OCI-LY1 (cell line): ENCODE data around the gene TMCC2.

ENCODE experiments used
- H2AFZ ChIP-seq: fragments of 200-600 bp; sonication (generic), shearing (Covaris generic); 2 replicates; pipeline ENCODE4 v1.6.0; 2014; ENCODE audit warnings: antibody characterized with exemption, mild to moderate bottlenecking, low read length
- H3F3A ChIP-seq: fragments of 200-600 bp; sonication (generic), shearing (Covaris generic); 2 replicates; pipeline ENCODE4 v1.6.0; 2014; ENCODE audit warnings: mild to moderate bottlenecking, antibody characterized with exemption, low read length, moderate library complexity; ENCODE audit not compliant: insufficient read depth
- H3K27ac ChIP-seq: fragments of 200-600 bp; sonication (generic); 2 replicates; pipeline ENCODE4 v1.5.1; 2014; ENCODE audit warnings: low read length, mixed run types, mild to moderate bottlenecking, low read depth; ENCODE audit not compliant: poor library complexity, severe bottlenecking
- H3K27me3 ChIP-seq: fragments of 200-600 bp; sonication (generic); 2 replicates; pipeline ENCODE4 v1.6.0; 2014; ENCODE audit warnings: antibody characterized with exemption, mild to moderate bottlenecking, low read length, moderate library complexity; ENCODE audit not compliant: insufficient read depth
- H3K36me3 ChIP-seq: fragments of 200-600 bp; sonication (generic); 2 replicates; pipeline ENCODE4 v1.6.1; 2014; ENCODE audit warnings: mild to moderate bottlenecking, antibody characterized with exemption, low read length, moderate library complexity, mixed read lengths; ENCODE audit not compliant: insufficient read depth
- H3K4me1 ChIP-seq: fragments of 200-600 bp; sonication (generic); 2 replicates; pipeline ENCODE4 v1.5.1; 2014; ENCODE audit warnings: mild to moderate bottlenecking, low read length, moderate library complexity; ENCODE audit not compliant: insufficient read depth, severe bottlenecking
- H3K4me2 ChIP-seq: fragments of 200-600 bp; sonication (generic), shearing (Covaris generic); 2 replicates; pipeline ENCODE4 v1.6.1; 2014; ENCODE audit warnings: low read length
- H3K4me3 ChIP-seq: fragments of 200-600 bp; sonication (generic); 2 replicates; pipeline ENCODE4 v1.5.1; 2014; ENCODE audit warnings: low read length, low read depth, mild to moderate bottlenecking, mixed read lengths; ENCODE audit not compliant: poor library complexity, severe bottlenecking
- H3K79me2 ChIP-seq: fragments of 200-600 bp; shearing (Covaris generic); 2 replicates; pipeline ENCODE4 v1.6.1; 2016; ENCODE audit warnings: mixed run types, low read length, mixed read lengths; ENCODE audit not compliant: insufficient read depth
- H3K9ac ChIP-seq: fragments of 200-600 bp; sonication (generic), shearing (Covaris generic); 2 replicates; pipeline ENCODE4 v1.6.1; 2014; ENCODE audit warnings: mild to moderate bottlenecking, low read length, mixed read lengths
- H3K9me2 ChIP-seq: fragments of 200-600 bp; sonication (generic), shearing (Covaris generic); 2 replicates; pipeline ENCODE4 v1.6.1; 2014; ENCODE audit warnings: low read depth, mild to moderate bottlenecking, low read length, mixed read lengths
- H3K9me3 ChIP-seq: fragments of 200-600 bp; shearing (Covaris generic); 2 replicates; pipeline ENCODE4 v1.6.1; 2014; ENCODE audit warnings: low read length, mixed read lengths
- H4K20me1 ChIP-seq: fragments of 200-600 bp; sonication (generic), shearing (Covaris generic); 2 replicates; pipeline ENCODE4 v1.6.0; 2016; ENCODE audit warnings: mild to moderate bottlenecking, low read length; ENCODE audit not compliant: insufficient read depth
- EZH2 ChIP-seq: fragments of 200-600 bp; sonication (generic), shearing (Covaris generic); IDR thresholded peaks from 2 replicates; pipeline ENCODE4 v1.8.0; 2017; ENCODE audit warnings: borderline replicate concordance, mixed run types, mild to moderate bottlenecking, antibody characterized with exemption, low read length, moderate library complexity, mixed read lengths
- TF ChIP-seq, protein P1 (sequence below): fragments of 200-600 bp; sonication (generic), shearing (Covaris generic); IDR thresholded peaks from 2 replicates; pipeline ENCODE4 v1.5.1; 2017; ENCODE audit warnings: mild to moderate bottlenecking, antibody characterized with exemption, low read length, moderate library complexity, mixed read lengths

TMCC2 gene

GRCh38 chr1:205300149-205300548 lies 72.4 kb downstream of the TMCC2 start:
- H3K9ac ChIP-seq: peak overlapping the region; percentile 61; the same call in 1 of the 2 replicates
- TF ChIP-seq EZH2: no peak
- TF ChIP-seq, protein P1, sequence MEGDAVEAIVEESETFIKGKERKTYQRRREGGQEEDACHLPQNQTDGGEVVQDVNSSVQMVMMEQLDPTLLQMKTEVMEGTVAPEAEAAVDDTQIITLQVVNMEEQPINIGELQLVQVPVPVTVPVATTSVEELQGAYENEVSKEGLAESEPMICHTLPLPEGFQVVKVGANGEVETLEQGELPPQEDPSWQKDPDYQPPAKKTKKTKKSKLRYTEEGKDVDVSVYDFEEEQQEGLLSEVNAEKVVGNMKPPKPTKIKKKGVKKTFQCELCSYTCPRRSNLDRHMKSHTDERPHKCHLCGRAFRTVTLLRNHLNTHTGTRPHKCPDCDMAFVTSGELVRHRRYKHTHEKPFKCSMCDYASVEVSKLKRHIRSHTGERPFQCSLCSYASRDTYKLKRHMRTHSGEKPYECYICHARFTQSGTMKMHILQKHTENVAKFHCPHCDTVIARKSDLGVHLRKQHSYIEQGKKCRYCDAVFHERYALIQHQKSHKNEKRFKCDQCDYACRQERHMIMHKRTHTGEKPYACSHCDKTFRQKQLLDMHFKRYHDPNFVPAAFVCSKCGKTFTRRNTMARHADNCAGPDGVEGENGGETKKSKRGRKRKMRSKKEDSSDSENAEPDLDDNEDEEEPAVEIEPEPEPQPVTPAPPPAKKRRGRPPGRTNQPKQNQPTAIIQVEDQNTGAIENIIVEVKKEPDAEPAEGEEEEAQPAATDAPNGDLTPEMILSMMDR: no peak

DNA sequence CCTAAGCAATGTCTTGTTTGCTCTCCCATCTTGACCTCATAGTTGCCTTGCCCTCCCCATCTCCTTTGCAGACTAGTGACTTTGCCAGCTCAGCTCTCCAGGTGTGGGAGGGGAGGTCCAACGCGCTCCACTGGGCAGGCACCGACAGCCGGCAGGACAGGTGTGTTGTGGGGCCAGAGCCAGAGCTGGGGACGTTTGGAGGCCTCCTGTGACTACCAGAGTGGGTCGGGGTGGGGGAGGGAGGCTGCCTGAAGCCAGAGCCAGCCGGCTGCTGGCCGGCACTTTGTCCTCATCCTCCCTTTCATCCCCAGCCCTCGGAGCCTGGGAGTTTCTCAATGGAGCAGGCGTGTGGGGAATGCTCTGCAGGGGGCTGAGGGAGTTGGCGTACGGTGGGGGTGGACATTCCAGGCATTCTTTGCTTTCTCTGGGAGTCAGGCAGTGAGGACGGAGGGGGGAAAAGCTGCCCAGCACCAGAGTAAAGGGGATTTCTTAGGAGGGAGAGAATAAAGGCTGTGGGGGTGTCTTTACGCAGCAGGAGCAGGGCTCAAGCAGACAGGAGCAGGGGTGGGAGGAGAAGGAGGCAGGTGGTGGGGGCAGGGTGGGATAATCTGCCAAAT lies 73.6 kb downstream of the TMCC2 start:
- Histone ChIP-seq H3K4me3 (peak overlapping the region; percentile 25), H3K36me3 (peaks cover 41% of the 10 kb centered on the region), H3K27me3 (no peaks in the 10 kb centered on the region), H3K9me2 (no peaks in the 10 kb centered on the region), H3K27ac (peak overlapping the region; percentile 96), H3K79me2 (no peaks in the 10 kb centered on the region), H3K9ac (peak overlapping the region; percentile 61; the same call in 1 of the 2 replicates), H3K4me1 (peaks cover 51% of the 10 kb centered on the region), H3F3A (0 out of 2 replicates have a peak, but pooled peaks cover 11% of the 10 kb centered on the region), H2AFZ (no peak overlapping the region), H3K9me3 (no peaks in the 10 kb centered on the region), H4K20me1 (no peaks in the 10 kb centered on the region), H3K4me2 (peak overlapping the region; percentile 61)
- no peak for TF ChIP-seq EZH2
- TF ChIP-seq, protein P1: no peak

More at GRCh38 chr1:205300149-205300548, 72.4 kb downstream of the TMCC2 start:
- peaks cover 58% of the 10 kb centered on the region for H3K4me1 ChIP-seq
- no peak overlapping the region for H3K4me3 ChIP-seq
- H3K9me3 ChIP-seq: no peaks in the 10 kb centered on the region
- no peaks in the 10 kb centered on the region for H3K9me2 ChIP-seq
- peak overlapping the region; percentile 96 for H3K27ac ChIP-seq
- no peak overlapping the region for H2AFZ ChIP-seq
- no peaks in the 10 kb centered on the region for H3K27me3 ChIP-seq
- peaks cover 32% of the 10 kb centered on the region for H3K36me3 ChIP-seq
- H3F3A ChIP-seq: 0 out of 2 replicates have a peak, but pooled peaks cover 11% of the 10 kb centered on the region
- H3K4me2 ChIP-seq: peak overlapping the region; percentile 61
- no peaks in the 10 kb centered on the region for H3K79me2 ChIP-seq
- H4K20me1 ChIP-seq: no peaks in the 10 kb centered on the region

GRCh38 chr1:205301842-205302588 lies 74.3 kb downstream of the TMCC2 start:
- H3K27ac ChIP-seq: peak overlapping the region; percentile 96
- no peaks in the 10 kb centered on the region for H3K79me2 ChIP-seq
- 0 out of 2 replicates have a peak, but pooled peaks cover 11% of the 10 kb centered on the region for H3F3A ChIP-seq
- H3K9me2 ChIP-seq: no peaks in the 10 kb centered on the region
- TF ChIP-seq EZH2: no peak
- TF ChIP-seq, protein P1: no peak
- H3K4me3 ChIP-seq: peak overlapping the region; percentile 25
- H3K9me3 ChIP-seq: no peaks in the 10 kb centered on the region
- peak overlapping the region; percentile 61; the same call in 1 of the 2 replicates for H3K9ac ChIP-seq
- no peak overlapping the region for H2AFZ ChIP-seq
- no peaks in the 10 kb centered on the region for H4K20me1 ChIP-seq
- no peaks in the 10 kb centered on the region for H3K27me3 ChIP-seq
- H3K36me3 ChIP-seq: peaks cover 48% of the 10 kb centered on the region
- H3K4me1 ChIP-seq: peaks cover 51% of the 10 kb centered on the region
- H3K4me2 ChIP-seq: peak overlapping the region; percentile 61; the same call in 1 of the 2 replicates
